OCI-LY3 (cell line): Measurements from ENCODE around the gene PIBF1.

Source experiments
- CTCF ChIP-seq: fragments of 200-600, 300-600 bp; sonication (generic); IDR thresholded peaks from 2 replicates; pipeline ENCODE4 v1.5.1; 2014; ENCODE audit warnings: antibody characterized with exemption, low read length, low read depth
- EZH2phosphoT487 ChIP-seq: fragments of 200-600 bp; shearing (Covaris generic); IDR thresholded peaks from 2 replicates; pipeline ENCODE4 v1.6.1; 2018; ENCODE audit warnings: antibody characterized with exemption, mixed run types, low read depth

GRCh38 chr13:72998012-72998411 is 216.1 kb downstream of the PIBF1 start:
- TF ChIP-seq CTCF = no peak
- no peak for TF ChIP-seq EZH2phosphoT487
